Measurements from ENCODE around the gene ZNF423.

ZNF423 gene

GRCh38 chr16:49698931-49699840, 156.7 kb downstream of the ZNF423 start:
- TF ChIP-seq, protein P1, sequence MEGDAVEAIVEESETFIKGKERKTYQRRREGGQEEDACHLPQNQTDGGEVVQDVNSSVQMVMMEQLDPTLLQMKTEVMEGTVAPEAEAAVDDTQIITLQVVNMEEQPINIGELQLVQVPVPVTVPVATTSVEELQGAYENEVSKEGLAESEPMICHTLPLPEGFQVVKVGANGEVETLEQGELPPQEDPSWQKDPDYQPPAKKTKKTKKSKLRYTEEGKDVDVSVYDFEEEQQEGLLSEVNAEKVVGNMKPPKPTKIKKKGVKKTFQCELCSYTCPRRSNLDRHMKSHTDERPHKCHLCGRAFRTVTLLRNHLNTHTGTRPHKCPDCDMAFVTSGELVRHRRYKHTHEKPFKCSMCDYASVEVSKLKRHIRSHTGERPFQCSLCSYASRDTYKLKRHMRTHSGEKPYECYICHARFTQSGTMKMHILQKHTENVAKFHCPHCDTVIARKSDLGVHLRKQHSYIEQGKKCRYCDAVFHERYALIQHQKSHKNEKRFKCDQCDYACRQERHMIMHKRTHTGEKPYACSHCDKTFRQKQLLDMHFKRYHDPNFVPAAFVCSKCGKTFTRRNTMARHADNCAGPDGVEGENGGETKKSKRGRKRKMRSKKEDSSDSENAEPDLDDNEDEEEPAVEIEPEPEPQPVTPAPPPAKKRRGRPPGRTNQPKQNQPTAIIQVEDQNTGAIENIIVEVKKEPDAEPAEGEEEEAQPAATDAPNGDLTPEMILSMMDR (conservative IDR thresholded peaks at IDR 0.05; ENCODE audit: low read length), result no peak
- DNase-seq (ENCODE audit: low read depth), result no peak
- H3K4me3 ChIP-seq (ENCODE audit: low read length), result no peak overlapping the region

- no peak overlapping the region for H3K4me3 ChIP-seq (ENCODE audit: low read length)
- TF ChIP-seq, protein P1 (conservative IDR thresholded peaks at IDR 0.05; ENCODE audit: low read length), result no peak
- no peak for DNase-seq (ENCODE audit: low read depth)
Measured at GRCh38 chr16:49698453-49698815, 157.5 kb downstream of the ZNF423 start.

- H3K4me3 ChIP-seq (ENCODE audit: low read length), result no peak overlapping the region
- no peak for DNase-seq (ENCODE audit: low read depth)
Measured at GRCh38 chr16:49697631-49698452, 158.1 kb downstream of the ZNF423 start.

DNA sequence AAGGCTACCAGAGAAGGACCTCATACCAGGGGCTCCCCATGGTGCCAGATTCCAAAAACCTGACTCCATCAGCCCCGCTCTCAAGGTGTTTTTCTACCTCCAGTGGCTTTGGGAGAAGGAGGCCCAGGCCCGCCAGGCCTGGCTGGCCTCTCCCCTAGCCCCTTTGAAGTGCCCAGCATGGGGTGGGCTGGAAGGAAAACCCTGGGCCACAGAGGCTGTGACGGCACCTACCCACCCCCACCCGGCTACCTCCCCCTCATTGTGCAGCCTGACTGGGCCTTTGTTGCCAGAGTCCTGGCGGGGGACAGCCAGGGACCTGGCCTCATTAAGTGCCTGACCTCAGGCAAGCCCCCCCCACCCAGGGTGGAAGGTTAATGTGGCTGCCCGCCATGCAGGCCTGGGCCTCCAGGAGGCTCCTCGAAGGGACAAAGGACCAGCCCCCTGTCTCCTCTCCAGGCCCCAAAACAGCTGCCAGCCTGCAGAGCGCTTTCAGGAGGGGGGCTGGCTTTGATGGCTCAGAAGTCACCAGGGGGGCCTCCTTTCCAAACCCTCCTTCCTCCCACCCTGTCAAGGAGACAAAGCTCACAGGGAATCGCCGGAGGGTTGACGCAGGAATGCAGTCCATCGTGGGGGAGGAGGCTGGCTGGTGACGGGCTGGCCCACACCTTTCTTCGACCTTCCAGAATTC, 159.4 kb downstream of the ZNF423 start:
- no peak for DNase-seq (ENCODE audit: low read depth)
- TF ChIP-seq, protein P1 (conservative IDR thresholded peaks at IDR 0.05; ENCODE audit: low read length), result no peak
- no peak overlapping the region for H3K4me3 ChIP-seq (ENCODE audit: low read length)

More at GRCh38 chr16:49697631-49698452, 158.1 kb downstream of the ZNF423 start:
- TF ChIP-seq, protein P1 (conservative IDR thresholded peaks at IDR 0.05; ENCODE audit: low read length), result no peak

- DNase-seq (ENCODE audit: low read depth), result no peak
- TF ChIP-seq, protein P1 (conservative IDR thresholded peaks at IDR 0.05; ENCODE audit: low read length), result no peak
Measured at GRCh38 chr16:49695782-49696413, 160.0 kb downstream of the ZNF423 start.

GRCh38 chr16:49693445-49693844, 162.5 kb downstream of the ZNF423 start:
- DNase-seq (ENCODE audit: low read depth), result no peak
- TF ChIP-seq, protein P1 (conservative IDR thresholded peaks at IDR 0.05; ENCODE audit: low read length), result no peak
- H3K4me3 ChIP-seq (ENCODE audit: low read length), result no peak overlapping the region

More at GRCh38 chr16:49695782-49696413, 160.0 kb downstream of the ZNF423 start:
- H3K4me3 ChIP-seq (ENCODE audit: low read length), result no peak overlapping the region
